ENCODE data around the gene GATB. TPM values are rescaled to one million over a fixed set of nuclear protein-coding genes. Genes with fewer than 3 reads are reported as not detected.

The GATB gene
- total RNA-seq, 4 donors from 2014 or later = 34.3 to 66.3 (median 47.2) TPM

- Histone ChIP-seq H3K27ac (no peak overlapping the region), H3K4me3 (no peak overlapping the region), H3K4me1 (peaks cover 45% of the 10 kb centered on the region), H3K9me3 (no peaks in the 10 kb centered on the region), H3K36me3 (peaks cover 24% of the 10 kb centered on the region), H3K27me3 (no peaks in the 10 kb centered on the region)
- 73% methylated on average over 2 of the region's 2 CpGs for WGBS
- no peak for DNase-seq (ENCODE audit: low spot score in 2 of 2)
- TF ChIP-seq CTCF (IDR thresholded peaks at IDR 0.05) (no peak), EP300 (IDR thresholded peaks at IDR 0.05) (no peak), POLR2A (IDR thresholded peaks at IDR 0.05) (no peak), POLR2AphosphoS5 (IDR thresholded peaks at IDR 0.05) (no peak)
Measured at GRCh38 chr4:151664289-151664688, 96.5 kb downstream of the GATB start.

GRCh38 chr4:151663109-151663508, 97.7 kb downstream of the GATB start:
- WGBS = 95% methylated on average over 7 of the region's 7 CpGs

GRCh38 chr4:151661873-151662272, 98.9 kb downstream of the GATB start:
- Histone ChIP-seq H3K4me3 (no peak overlapping the region), H3K27ac (no peak overlapping the region), H3K27me3 (no peaks in the 10 kb centered on the region), H3K4me1 (peaks cover 33% of the 10 kb centered on the region), H3K36me3 (peaks cover 41% of the 10 kb centered on the region), H3K9me3 (no peaks in the 10 kb centered on the region)
- no peak for TF ChIP-seq POLR2AphosphoS5 (IDR thresholded peaks at IDR 0.05)
- no peak for TF ChIP-seq CTCF (IDR thresholded peaks at IDR 0.05)
- no peak for TF ChIP-seq POLR2A (IDR thresholded peaks at IDR 0.05)
- no peak for TF ChIP-seq EP300 (IDR thresholded peaks at IDR 0.05)
- 83% methylated on average over 7 of the region's 7 CpGs for WGBS
- DNase-seq (ENCODE audit: low spot score in 2 of 2) = no peak

More at GRCh38 chr4:151663109-151663508, 97.7 kb downstream of the GATB start:
- no peak for DNase-seq (ENCODE audit: low spot score in 2 of 2)
- Histone ChIP-seq H3K27ac (no peak overlapping the region), H3K4me1 (peaks cover 41% of the 10 kb centered on the region), H3K27me3 (no peaks in the 10 kb centered on the region), H3K9me3 (no peaks in the 10 kb centered on the region), H3K36me3 (peaks cover 30% of the 10 kb centered on the region), H3K4me3 (no peak overlapping the region)
- TF ChIP-seq CTCF (IDR thresholded peaks at IDR 0.05) (no peak), POLR2AphosphoS5 (IDR thresholded peaks at IDR 0.05) (no peak), POLR2A (IDR thresholded peaks at IDR 0.05) (no peak), EP300 (IDR thresholded peaks at IDR 0.05) (no peak)

- Histone ChIP-seq H3K27me3 (no peaks in the 10 kb centered on the region), H3K27ac (peak overlapping the region; percentile 75), H3K36me3 (peaks cover 44% of the 10 kb centered on the region), H3K4me1 (peaks cover 26% of the 10 kb centered on the region), H3K9me3 (no peaks in the 10 kb centered on the region), H3K4me3 (no peak overlapping the region)
- TF ChIP-seq POLR2AphosphoS5 (IDR thresholded peaks at IDR 0.05) (no peak), EP300 (IDR thresholded peaks at IDR 0.05) (no peak)
- DNase-seq (ENCODE audit: low spot score in 2 of 2) = no peak
Measured at GRCh38 chr4:151660676-151661075, 100.1 kb downstream of the GATB start.

GRCh38 chr4:151659601-151660364, 101.0 kb downstream of the GATB start:
- no peak for DNase-seq (ENCODE audit: low spot score in 2 of 2)
- WGBS = 55% methylated on average over 12 of the region's 12 CpGs
- peak overlapping the region; percentile 75 for H3K27ac ChIP-seq
- H3K4me3 ChIP-seq = no peak overlapping the region
- peaks cover 26% of the 10 kb centered on the region for H3K4me1 ChIP-seq
- H3K36me3 ChIP-seq = peaks cover 41% of the 10 kb centered on the region
- TF ChIP-seq CTCF (IDR thresholded peaks at IDR 0.05) (no peak), EP300 (IDR thresholded peaks at IDR 0.05) (no peak), POLR2A (IDR thresholded peaks at IDR 0.05) (no peak), POLR2AphosphoS5 (IDR thresholded peaks at IDR 0.05) (no peak)
- no peaks in the 10 kb centered on the region for H3K27me3 ChIP-seq
- no peaks in the 10 kb centered on the region for H3K9me3 ChIP-seq
